ENCODE measurements around the gene SMCO2.

Gene SMCO2

DNA sequence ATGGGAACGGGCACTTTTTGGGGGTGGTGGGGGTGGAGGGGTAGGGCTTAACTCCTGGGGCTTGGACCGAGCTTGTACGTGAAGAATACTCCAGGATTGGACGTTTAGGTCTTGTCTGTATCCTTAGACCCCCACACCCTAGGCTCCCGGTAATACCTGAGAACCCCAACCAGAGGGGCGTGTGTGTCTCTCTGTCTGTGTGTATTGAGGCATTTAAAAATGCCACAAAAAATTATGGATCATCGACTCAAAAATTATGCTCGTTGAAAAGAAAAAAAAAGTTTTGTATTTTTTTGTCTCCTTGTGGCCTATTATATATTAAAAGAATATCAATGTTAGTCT is 77.9 kb downstream of the SMCO2 start:
- TF ChIP-seq, protein P1, sequence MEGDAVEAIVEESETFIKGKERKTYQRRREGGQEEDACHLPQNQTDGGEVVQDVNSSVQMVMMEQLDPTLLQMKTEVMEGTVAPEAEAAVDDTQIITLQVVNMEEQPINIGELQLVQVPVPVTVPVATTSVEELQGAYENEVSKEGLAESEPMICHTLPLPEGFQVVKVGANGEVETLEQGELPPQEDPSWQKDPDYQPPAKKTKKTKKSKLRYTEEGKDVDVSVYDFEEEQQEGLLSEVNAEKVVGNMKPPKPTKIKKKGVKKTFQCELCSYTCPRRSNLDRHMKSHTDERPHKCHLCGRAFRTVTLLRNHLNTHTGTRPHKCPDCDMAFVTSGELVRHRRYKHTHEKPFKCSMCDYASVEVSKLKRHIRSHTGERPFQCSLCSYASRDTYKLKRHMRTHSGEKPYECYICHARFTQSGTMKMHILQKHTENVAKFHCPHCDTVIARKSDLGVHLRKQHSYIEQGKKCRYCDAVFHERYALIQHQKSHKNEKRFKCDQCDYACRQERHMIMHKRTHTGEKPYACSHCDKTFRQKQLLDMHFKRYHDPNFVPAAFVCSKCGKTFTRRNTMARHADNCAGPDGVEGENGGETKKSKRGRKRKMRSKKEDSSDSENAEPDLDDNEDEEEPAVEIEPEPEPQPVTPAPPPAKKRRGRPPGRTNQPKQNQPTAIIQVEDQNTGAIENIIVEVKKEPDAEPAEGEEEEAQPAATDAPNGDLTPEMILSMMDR (IDR thresholded peaks at IDR 0.05; ENCODE audit: low read depth, low read length): no peak
- peak overlapping the region; percentile 76 to 83 for H3K4me3 ChIP-seq (replicated peaks in 1 of 2; ENCODE audit: low read depth in 2 of 2, low read length in 2 of 2)
- no peak for DNase-seq (ENCODE audit: low read depth in 2 of 2)

DNA sequence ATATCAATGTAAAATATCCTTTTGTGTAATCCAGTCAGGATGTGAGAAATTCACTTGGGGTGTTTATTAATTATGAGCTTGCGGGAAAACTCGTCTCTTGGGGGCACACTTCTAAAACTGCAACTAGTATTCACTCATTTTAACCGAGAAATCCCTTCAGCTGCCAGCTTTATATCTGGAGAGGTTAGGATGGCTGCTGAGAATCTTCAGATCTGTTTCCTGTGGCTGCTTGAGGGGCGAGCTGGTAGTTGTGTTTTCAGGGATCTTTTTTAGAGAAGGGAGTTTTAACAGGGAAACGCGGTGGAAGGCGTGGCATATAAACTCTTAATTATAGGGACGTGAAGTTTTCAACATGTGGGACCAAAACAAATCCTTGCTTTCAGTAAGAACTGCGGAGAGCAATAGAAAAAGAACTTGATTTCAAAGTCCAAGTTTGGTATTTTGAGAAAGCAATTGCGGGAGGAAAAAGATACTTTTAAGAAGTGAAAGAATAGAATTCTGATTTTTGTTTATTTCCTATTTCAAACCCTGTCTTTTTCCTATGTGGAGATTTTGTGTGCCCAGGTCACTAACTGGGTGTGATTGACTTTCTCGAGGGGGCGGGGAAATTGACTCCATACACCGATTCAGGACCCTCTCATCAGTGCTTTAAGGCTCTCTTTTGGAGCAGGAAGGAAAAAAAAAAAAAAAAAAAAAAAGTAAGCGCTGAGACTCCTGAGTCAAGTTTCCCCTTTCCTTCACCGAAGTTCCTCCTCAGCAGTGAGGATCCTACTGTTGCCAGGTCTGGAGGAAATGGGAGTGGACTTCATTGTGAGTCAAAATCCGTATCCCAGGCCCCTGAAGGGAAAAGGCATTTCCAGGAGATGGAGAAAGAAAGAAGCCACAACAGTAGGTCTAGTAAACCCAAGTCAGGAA is 78.6 kb downstream of the SMCO2 start:
- TF ChIP-seq, protein P1 (IDR thresholded peaks at IDR 0.05; ENCODE audit: low read depth, low read length): no peak
- H3K4me3 ChIP-seq (replicated peaks in 1 of 2; ENCODE audit: low read depth in 2 of 2, low read length in 2 of 2): peak overlapping the region; percentile 76 to 83
- peak; percentile 87 to 93 for DNase-seq (ENCODE audit: low read depth in 2 of 2)

DNA sequence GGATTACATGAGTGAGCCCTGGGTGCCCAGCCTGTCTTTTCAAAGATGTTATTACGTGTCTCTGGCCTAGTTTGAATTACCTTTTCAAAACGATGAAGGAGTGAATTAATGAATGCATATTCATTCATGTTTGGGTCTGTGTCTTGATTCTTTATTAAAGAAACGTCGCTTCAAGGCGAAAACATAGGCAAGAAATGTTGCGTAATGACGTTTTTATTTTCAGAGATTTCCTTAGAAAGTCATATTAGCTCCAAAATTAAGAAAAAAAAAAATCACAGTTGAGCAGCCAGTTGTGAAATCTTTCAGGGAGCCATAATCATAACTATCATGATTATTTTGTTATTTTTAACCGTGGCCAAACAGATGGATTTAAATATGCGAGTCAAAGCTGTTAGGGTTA is 81.0 kb downstream of the SMCO2 start:
- TF ChIP-seq, protein P1 (IDR thresholded peaks at IDR 0.05; ENCODE audit: low read depth, low read length): no peak
- no peak overlapping the region for H3K4me3 ChIP-seq (replicated peaks in 1 of 2; ENCODE audit: low read depth in 2 of 2, low read length in 2 of 2)
- DNase-seq (ENCODE audit: low read depth in 2 of 2): no peak

DNA sequence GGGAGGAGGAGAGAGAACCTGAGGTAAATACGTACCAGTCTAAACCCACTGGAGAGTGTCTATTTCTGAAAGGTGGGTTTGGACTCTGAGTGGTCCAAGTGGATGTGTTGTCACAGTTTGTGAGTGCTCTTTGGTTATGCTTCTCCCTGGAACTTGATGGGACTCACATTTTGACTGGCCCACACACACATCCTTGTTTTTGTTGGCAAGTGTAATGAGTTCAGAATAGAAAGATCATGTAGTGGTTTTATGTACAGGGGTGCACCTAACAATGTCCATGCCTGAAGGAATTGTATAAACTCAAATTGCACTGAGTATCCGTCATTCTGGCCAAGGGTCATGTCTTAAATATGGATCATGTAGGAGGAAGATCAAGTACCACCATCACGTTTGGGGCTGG is 82.3 kb downstream of the SMCO2 start:
- DNase-seq (ENCODE audit: low read depth in 2 of 2): peak in 1 of 2 donors; percentile 36
- TF ChIP-seq, protein P1 (IDR thresholded peaks at IDR 0.05; ENCODE audit: low read depth, low read length): no peak
- no peak overlapping the region for H3K4me3 ChIP-seq (replicated peaks in 1 of 2; ENCODE audit: low read depth in 2 of 2, low read length in 2 of 2)

DNA sequence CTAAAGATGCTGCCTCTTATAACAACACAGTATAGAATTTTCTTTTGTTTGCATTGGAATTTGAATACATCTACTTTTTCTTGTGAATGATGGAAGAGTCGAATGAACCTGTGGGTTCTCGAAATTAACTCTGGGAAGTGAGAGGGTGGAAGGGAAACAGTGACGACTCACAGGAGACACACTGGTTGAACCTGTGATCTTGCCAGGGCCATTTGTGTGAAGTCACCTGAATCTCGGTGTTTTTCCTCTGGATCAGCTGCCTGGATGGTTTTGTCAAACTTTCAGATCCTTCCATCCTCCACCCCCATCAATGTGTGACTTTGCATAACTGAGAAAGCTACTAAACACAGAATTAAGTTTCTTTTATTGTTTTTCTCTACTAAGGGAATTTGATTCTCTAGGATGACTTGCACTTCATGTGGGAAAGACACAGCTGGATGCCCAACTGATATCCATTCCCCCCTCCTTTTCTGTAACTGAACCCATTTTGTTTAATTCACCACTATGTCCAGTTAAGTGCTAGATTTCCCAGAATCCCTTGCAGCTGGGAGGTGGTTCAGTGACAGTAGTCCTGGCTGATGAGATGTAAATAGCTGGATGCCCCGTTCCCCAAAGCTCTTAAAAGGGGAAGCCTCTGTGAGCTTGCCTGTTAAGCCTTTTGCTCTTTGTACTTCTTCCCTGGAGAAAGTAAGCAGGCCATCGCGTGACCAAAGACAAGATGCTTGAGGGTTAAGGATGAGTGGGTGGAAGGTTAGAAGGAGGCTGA is 83.8 kb downstream of the SMCO2 start:
- TF ChIP-seq, protein P1 (IDR thresholded peaks at IDR 0.05; ENCODE audit: low read depth, low read length): no peak
- peak in 1 of 2 donors; percentile 10 for DNase-seq (ENCODE audit: low read depth in 2 of 2)
- no peak overlapping the region for H3K4me3 ChIP-seq (replicated peaks in 1 of 2; ENCODE audit: low read depth in 2 of 2, low read length in 2 of 2)

DNA sequence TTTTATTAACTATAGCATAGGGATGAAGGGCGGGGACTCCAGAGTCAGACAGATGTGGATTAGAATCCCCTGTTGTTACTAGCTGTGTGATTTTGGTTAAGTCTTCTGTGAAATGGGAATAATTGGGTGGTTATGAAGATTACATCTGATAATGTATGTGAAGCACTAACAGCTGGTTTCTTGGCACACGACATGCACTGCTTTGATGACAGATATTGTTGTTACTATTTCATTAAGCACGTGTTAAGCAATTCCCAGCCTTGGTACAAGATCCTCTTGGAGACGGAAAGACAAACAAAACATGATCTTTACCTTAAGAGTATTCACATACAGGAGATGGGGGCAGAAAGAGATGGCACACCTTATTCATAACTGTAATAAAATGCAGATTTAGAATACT is 85.4 kb downstream of the SMCO2 start:
- TF ChIP-seq, protein P1 (IDR thresholded peaks at IDR 0.05; ENCODE audit: low read depth, low read length): no peak
- DNase-seq (ENCODE audit: low read depth in 2 of 2): peak; percentile 51 to 69

More for the DNA sequence above, 85.4 kb downstream of the SMCO2 start:
- no peak overlapping the region for H3K4me3 ChIP-seq (replicated peaks in 1 of 2; ENCODE audit: low read depth in 2 of 2, low read length in 2 of 2)

Data from cardiac fibroblast (primary cell).